ENCODE results near the gene P2RX7. TPM values are rescaled to one million over a fixed set of nuclear protein-coding genes. Genes with fewer than 3 reads are reported as not detected.
"Not testable (repeated sequence)": the region's sequence is repeated elsewhere in the genome, so short reads cannot be mapped to it uniquely, and the experiment has no call there.

P2RX7 gene
- total RNA-seq, 1 donor from 2014 or later: 6.2 TPM

GRCh38 chr12:121181181-121181580, 48.5 kb downstream of the P2RX7 start:
- DNase-seq: no peak
- H3K27ac Mint-ChIP-seq: no peak overlapping the region
- H3K27me3 Mint-ChIP-seq: no peaks in the 10 kb centered on the region
- no peaks in the 10 kb centered on the region for H3K9me3 Mint-ChIP-seq
- peaks cover 4% of the 10 kb centered on the region for H3K4me1 Mint-ChIP-seq
- intact Hi-C loops (cut with micrococcal nuclease): no loop called here
- H3K36me3 Mint-ChIP-seq (ENCODE audit: low read depth): peaks cover 29% of the 10 kb centered on the region
- no peak overlapping the region for H3K4me3 Mint-ChIP-seq

- no peaks in the 10 kb centered on the region for H3K27me3 Mint-ChIP-seq
- H3K4me1 Mint-ChIP-seq: peaks cover 4% of the 10 kb centered on the region
- intact Hi-C loops (cut with micrococcal nuclease): no loop called here
- H3K27ac Mint-ChIP-seq: peak overlapping the region; percentile 20
- H3K36me3 Mint-ChIP-seq (ENCODE audit: low read depth): peaks cover 25% of the 10 kb centered on the region
- H3K4me3 Mint-ChIP-seq: no peak overlapping the region
- DNase-seq: no peak
- H3K9me3 Mint-ChIP-seq: no peaks in the 10 kb centered on the region
Measured at GRCh38 chr12:121182222-121182893, 49.7 kb downstream of the P2RX7 start.

- Mint-ChIP-seq H3K36me3 (ENCODE audit: low read depth) (peaks cover 23% of the 10 kb centered on the region), H3K27ac (no peak overlapping the region), H3K4me1 (peaks cover 4% of the 10 kb centered on the region), H3K27me3 (no peaks in the 10 kb centered on the region), H3K9me3 (no peaks in the 10 kb centered on the region), H3K4me3 (no peak overlapping the region)
- intact Hi-C loops (cut with micrococcal nuclease): no loop called here
- no peak for DNase-seq
Measured at GRCh38 chr12:121184425-121184824, 51.7 kb downstream of the P2RX7 start.

GRCh38 chr12:121184984-121185889, 52.6 kb downstream of the P2RX7 start:
- intact Hi-C loops (cut with micrococcal nuclease): no loop called here
- H3K27me3 Mint-ChIP-seq: no peaks in the 10 kb centered on the region
- peaks cover 18% of the 10 kb centered on the region for H3K36me3 Mint-ChIP-seq (ENCODE audit: low read depth)
- peaks cover 4% of the 10 kb centered on the region for H3K4me1 Mint-ChIP-seq
- H3K4me3 Mint-ChIP-seq: no peak overlapping the region
- DNase-seq: no peak
- no peaks in the 10 kb centered on the region for H3K9me3 Mint-ChIP-seq
- no peak overlapping the region for H3K27ac Mint-ChIP-seq

GRCh38 chr12:121186826-121187225, 54.1 kb downstream of the P2RX7 start:
- H3K4me3 Mint-ChIP-seq: no peak overlapping the region

GRCh38 chr12:121187501-121187900, 54.8 kb downstream of the P2RX7 start:
- intact Hi-C loops (cut with micrococcal nuclease): no loop called here
- H3K4me3 Mint-ChIP-seq: no peak overlapping the region
- H3K27me3 Mint-ChIP-seq: no peaks in the 10 kb centered on the region
- H3K27ac Mint-ChIP-seq: no peak overlapping the region
- DNase-seq: no peak
- H3K9me3 Mint-ChIP-seq: no peaks in the 10 kb centered on the region
- peaks cover 11% of the 10 kb centered on the region for H3K36me3 Mint-ChIP-seq (ENCODE audit: low read depth)
- H3K4me1 Mint-ChIP-seq: peaks cover 5% of the 10 kb centered on the region

More at GRCh38 chr12:121186826-121187225, 54.1 kb downstream of the P2RX7 start:
- intact Hi-C loops (cut with micrococcal nuclease): no loop called here
- DNase-seq: no peak
- H3K9me3 Mint-ChIP-seq: no peaks in the 10 kb centered on the region
- H3K4me1 Mint-ChIP-seq: peaks cover 6% of the 10 kb centered on the region
- no peaks in the 10 kb centered on the region for H3K27me3 Mint-ChIP-seq
- H3K27ac Mint-ChIP-seq: no peak overlapping the region
- peaks cover 16% of the 10 kb centered on the region for H3K36me3 Mint-ChIP-seq (ENCODE audit: low read depth)

- no peak for DNase-seq
- intact Hi-C loops (cut with micrococcal nuclease): no loop called here
- Mint-ChIP-seq H3K4me3 (no peak overlapping the region), H3K4me1 (peaks cover 9% of the 10 kb centered on the region), H3K36me3 (ENCODE audit: low read depth) (peaks cover 11% of the 10 kb centered on the region), H3K9me3 (no peaks in the 10 kb centered on the region), H3K27ac (no peak overlapping the region), H3K27me3 (no peaks in the 10 kb centered on the region)
Measured at GRCh38 chr12:121188227-121188626, 55.6 kb downstream of the P2RX7 start.

GRCh38 chr12:121189131-121189530, 56.5 kb downstream of the P2RX7 start:
- H3K36me3 Mint-ChIP-seq (ENCODE audit: low read depth): peaks cover 11% of the 10 kb centered on the region
- H3K27ac Mint-ChIP-seq: no peak overlapping the region
- intact Hi-C loops (cut with micrococcal nuclease): no loop called here
- H3K27me3 Mint-ChIP-seq: no peaks in the 10 kb centered on the region
- no peaks in the 10 kb centered on the region for H3K9me3 Mint-ChIP-seq
- no peak overlapping the region for H3K4me3 Mint-ChIP-seq
- DNase-seq: no peak
- peaks cover 10% of the 10 kb centered on the region for H3K4me1 Mint-ChIP-seq

GRCh38 chr12:121189619-121190155, 57.0 kb downstream of the P2RX7 start:
- Mint-ChIP-seq H3K27ac (no peak overlapping the region), H3K27me3 (no peaks in the 10 kb centered on the region), H3K36me3 (ENCODE audit: low read depth) (peaks cover 11% of the 10 kb centered on the region), H3K4me1 (peaks cover 10% of the 10 kb centered on the region), H3K4me3 (no peak overlapping the region), H3K9me3 (no peaks in the 10 kb centered on the region)
- no peak for DNase-seq
- intact Hi-C loops (cut with micrococcal nuclease): no loop called here

- H3K27ac Mint-ChIP-seq: no peak overlapping the region
- H3K4me3 Mint-ChIP-seq: no peak overlapping the region
- H3K27me3 Mint-ChIP-seq: no peaks in the 10 kb centered on the region
- H3K9me3 Mint-ChIP-seq: no peaks in the 10 kb centered on the region
- DNase-seq: no peak
- intact Hi-C loops (cut with micrococcal nuclease): no loop called here
- H3K4me1 Mint-ChIP-seq: peaks cover 10% of the 10 kb centered on the region
- H3K36me3 Mint-ChIP-seq (ENCODE audit: low read depth): peaks cover 9% of the 10 kb centered on the region
Measured at GRCh38 chr12:121190523-121191031, 57.9 kb downstream of the P2RX7 start.

GRCh38 chr12:121191151-121191550, 58.5 kb downstream of the P2RX7 start:
- DNase-seq: no peak
- intact Hi-C loops (cut with micrococcal nuclease): no loop called here
- no peak overlapping the region for H3K4me3 Mint-ChIP-seq
- H3K27me3 Mint-ChIP-seq: no peaks in the 10 kb centered on the region
- H3K4me1 Mint-ChIP-seq: peaks cover 10% of the 10 kb centered on the region
- no peak overlapping the region for H3K27ac Mint-ChIP-seq
- H3K9me3 Mint-ChIP-seq: no peaks in the 10 kb centered on the region
- H3K36me3 Mint-ChIP-seq (ENCODE audit: low read depth): peaks cover 6% of the 10 kb centered on the region

- Mint-ChIP-seq H3K27ac (peak overlapping the region; percentile 4), H3K27me3 (no peaks in the 10 kb centered on the region), H3K9me3 (no peaks in the 10 kb centered on the region), H3K36me3 (ENCODE audit: low read depth) (no peaks in the 10 kb centered on the region), H3K4me1 (peaks cover 18% of the 10 kb centered on the region), H3K4me3 (peak overlapping the region; percentile 8)
- no peak for DNase-seq
- intact Hi-C loops (cut with micrococcal nuclease): no loop called here
Measured at GRCh38 chr12:121196902-121197301, 64.2 kb downstream of the P2RX7 start.

GRCh38 chr12:121198949-121199348, 66.3 kb downstream of the P2RX7 start:
- Mint-ChIP-seq H3K27me3 (no peaks in the 10 kb centered on the region), H3K27ac (no peak overlapping the region), H3K36me3 (ENCODE audit: low read depth) (no peaks in the 10 kb centered on the region), H3K9me3 (no peaks in the 10 kb centered on the region), H3K4me3 (no peak overlapping the region), H3K4me1 (peaks cover 10% of the 10 kb centered on the region)
- no peak for DNase-seq
- intact Hi-C loops (cut with micrococcal nuclease): no loop called here

- H3K27ac Mint-ChIP-seq; H3K4me3 Mint-ChIP-seq; H3K9me3 Mint-ChIP-seq; intact Hi-C loops (cut with micrococcal nuclease); H3K27me3 Mint-ChIP-seq; H3K36me3 Mint-ChIP-seq (ENCODE audit: low read depth); DNase-seq: not testable (repeated sequence)
- peaks cover 18% of the 10 kb centered on the region for H3K4me1 Mint-ChIP-seq
Measured at GRCh38 chr12:121201140-121201539, 68.5 kb downstream of the P2RX7 start.
